UCSD-AML1 (cell line): ENCODE results near the gene CPEB1.

Experiments used
- DNase-seq: peaks from one replicate; lab custom pipeline; 2025; ENCODE audit not compliant: unreplicated experiment; lab: John Stamatoyannopoulos, UW

The CPEB1 gene

GRCh38 chr15:82595766-82596165, 51.4 kb downstream of the CPEB1 start:
- DNase-seq, result no peak

- no peak for DNase-seq
Observed at GRCh38 chr15:82595203-82595602, 52.0 kb downstream of the CPEB1 start.

- DNase-seq, result no peak
Observed at GRCh38 chr15:82587805-82588204, 59.4 kb downstream of the CPEB1 start.

- no peak for DNase-seq
Observed at GRCh38 chr15:82585072-82585471, 62.1 kb downstream of the CPEB1 start.

- no peak for DNase-seq
Observed at GRCh38 chr15:82580713-82581112, 66.5 kb downstream of the CPEB1 start.

- DNase-seq, result no peak
Observed at GRCh38 chr15:82575335-82575734, 71.8 kb downstream of the CPEB1 start.

GRCh38 chr15:82572986-82573385, 74.2 kb downstream of the CPEB1 start:
- no peak for DNase-seq

GRCh38 chr15:82572311-82572710, 74.9 kb downstream of the CPEB1 start:
- DNase-seq, result no peak

- no peak for DNase-seq
Observed at GRCh38 chr15:82571722-82572222, 75.4 kb downstream of the CPEB1 start.

GRCh38 chr15:82570721-82571508, 76.2 kb downstream of the CPEB1 start:
- DNase-seq, result no peak

- DNase-seq, result no peak
Observed at GRCh38 chr15:82569834-82570233, 77.3 kb downstream of the CPEB1 start.

GRCh38 chr15:82568986-82569385, 78.2 kb downstream of the CPEB1 start:
- DNase-seq, result no peak

GRCh38 chr15:82567661-82568060, 79.5 kb downstream of the CPEB1 start:
- DNase-seq, result no peak

- DNase-seq, result no peak
Observed at GRCh38 chr15:82566690-82567089, 80.5 kb downstream of the CPEB1 start.

GRCh38 chr15:82558502-82558901, 88.7 kb downstream of the CPEB1 start:
- DNase-seq, result no peak

GRCh38 chr15:82556315-82557035, 90.7 kb downstream of the CPEB1 start:
- no peak for DNase-seq

GRCh38 chr15:82554849-82555248, 92.3 kb downstream of the CPEB1 start:
- no peak for DNase-seq

- no peak for DNase-seq
Observed at GRCh38 chr15:82554351-82554750, 92.8 kb downstream of the CPEB1 start.

GRCh38 chr15:82553846-82554245, 93.3 kb downstream of the CPEB1 start:
- no peak for DNase-seq

- DNase-seq, result no peak
Observed at GRCh38 chr15:82552861-82553260, 94.3 kb downstream of the CPEB1 start.

- DNase-seq, result no peak
Observed at GRCh38 chr15:82551646-82552247, 95.4 kb downstream of the CPEB1 start.

- no peak for DNase-seq
Observed at GRCh38 chr15:82549199-82549665, 97.9 kb downstream of the CPEB1 start.
